ENCODE data around the gene CISTR.
A peak's percentile ranks its signal among the peaks of the same experiment; 100 is the strongest.
"Not testable (repeated sequence)": the region's sequence is repeated elsewhere in the genome, so short reads cannot be mapped to it uniquely, and the experiment has no call there.

Gene CISTR

DNA sequence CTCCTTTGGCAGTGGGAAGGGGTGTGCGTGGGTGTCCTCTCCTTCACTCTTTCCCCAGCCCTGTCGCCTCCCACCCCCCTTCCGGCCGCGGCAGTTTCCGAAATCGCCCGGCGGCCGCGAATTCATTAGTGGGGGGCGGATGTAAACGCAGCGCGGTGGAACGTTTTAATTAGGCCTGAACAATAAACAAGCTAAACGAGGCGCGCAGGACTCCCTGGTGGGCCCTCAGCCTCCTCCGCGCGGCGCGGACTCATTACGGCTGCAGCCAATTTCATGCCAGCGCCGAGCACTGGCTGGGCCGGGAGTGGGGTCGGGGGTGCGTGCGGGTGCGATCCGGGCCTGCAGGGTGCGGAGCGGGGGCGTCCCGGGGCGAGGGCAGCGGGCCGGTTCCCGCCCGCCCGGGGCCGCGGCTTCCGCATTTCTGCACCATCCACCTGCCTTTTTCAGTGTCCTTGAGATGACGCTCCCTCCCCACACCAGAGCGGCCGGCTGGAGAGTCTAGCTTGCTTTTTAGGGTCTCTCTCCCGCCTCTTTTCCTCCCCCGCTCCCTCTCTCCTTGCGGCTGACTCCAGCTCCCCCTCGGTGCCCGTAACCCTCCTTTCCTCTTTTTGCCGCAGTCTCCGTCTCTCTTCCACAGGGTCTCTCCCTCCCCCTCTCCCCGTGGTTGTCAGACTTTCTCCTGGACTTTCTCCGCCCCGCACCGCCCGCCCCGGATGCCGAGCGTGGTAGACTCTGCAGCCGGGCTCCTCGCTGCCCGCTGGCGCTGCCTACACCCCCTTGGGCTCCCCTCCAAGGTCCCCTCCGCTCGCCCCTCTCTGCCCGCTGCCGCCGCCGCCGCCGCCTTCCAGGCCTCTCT, at the start of gene CISTR:
Gene CISTR, minus strand, starts transcription at position 644 of the 856 bp plus-strand sequence.
- DNase-seq: peak; percentile 35

DNA sequence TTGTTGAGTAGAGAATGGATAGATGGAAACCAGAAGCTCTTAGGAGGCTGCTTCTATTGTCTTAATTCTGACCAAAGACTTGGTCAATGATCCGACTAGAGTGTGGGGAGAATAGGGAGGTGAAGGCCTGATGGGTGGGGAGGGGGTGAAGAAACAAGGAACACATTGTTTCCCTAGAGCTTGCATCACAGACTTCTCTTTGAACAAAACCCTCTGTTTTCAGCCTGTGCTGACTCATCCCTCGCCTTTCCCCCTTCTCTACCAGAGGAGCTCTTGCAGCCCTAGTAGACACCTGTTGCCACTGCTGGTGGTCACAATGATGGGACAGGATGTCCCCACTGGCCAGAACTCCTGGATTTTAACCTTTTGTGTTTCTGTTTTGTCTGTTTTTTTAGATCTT, 46.8 kb upstream of the CISTR start:
- no peak for DNase-seq

DNA sequence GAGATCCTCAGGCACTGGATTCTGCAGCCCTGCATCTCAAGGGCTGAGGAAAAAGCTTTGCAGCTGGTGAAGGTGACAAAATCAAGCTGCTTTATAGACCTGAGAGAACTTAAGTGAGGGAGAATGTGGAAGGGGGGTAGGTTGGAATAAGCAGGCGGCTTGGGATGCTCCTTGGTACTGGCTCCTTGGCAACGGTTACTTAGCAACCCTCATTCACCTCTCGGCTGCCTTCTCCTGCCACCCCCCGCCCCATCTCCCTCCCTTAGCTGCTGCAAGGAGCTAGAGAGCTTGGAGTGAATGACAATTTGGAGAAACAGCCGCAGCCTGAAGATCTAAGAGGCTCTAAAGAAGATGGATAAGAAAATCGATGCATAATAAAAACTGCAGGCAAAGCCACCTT, 44.1 kb upstream of the CISTR start:
- DNase-seq: no peak

DNA sequence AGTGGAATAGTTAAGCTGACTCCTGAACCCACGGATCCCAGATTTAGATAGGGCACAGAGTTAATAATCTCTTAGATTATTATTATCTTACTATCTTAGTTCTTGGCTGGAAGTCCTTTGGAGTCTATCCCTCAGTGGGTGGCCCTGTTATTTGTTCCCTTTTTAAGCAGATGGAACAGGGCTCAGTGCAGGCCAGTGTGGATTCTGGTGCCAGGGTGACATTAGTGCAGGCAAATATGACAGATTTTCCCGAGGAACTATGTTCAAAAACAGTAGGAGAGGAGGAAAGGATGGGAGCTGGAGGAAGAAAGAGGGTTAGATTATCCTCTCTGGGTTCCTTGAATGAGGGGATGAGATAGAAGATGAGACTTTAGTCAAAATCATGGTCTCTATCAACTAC, 41.4 kb upstream of the CISTR start:
- no peak for DNase-seq

DNA sequence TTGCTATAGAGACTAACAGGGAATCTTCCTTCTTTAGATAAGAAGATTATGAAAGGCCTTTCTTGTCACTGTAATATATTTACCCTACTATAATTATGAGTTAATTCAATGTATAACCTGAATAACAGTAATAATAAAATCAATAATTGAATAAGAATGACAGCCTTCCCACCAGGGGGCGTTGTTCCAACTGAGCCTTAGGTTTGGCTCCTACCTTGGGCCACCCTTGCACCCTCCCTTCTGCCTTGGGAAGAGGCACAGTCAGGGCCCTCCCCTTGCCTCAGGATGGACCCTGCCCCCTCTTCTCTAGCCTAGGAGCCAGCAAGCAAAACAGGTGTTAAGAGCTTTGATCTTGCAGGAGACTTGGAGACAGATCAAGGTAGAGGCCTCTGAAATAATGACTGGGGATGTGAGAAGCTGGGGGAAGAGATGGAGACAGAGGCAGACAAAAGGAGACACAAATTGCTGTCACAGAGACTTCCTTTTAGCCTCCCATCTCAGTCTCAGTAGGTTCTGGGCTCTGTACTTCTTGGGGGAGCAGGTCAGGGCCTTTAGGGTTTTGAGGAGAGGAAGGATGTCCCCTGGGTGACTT, 40.1 kb upstream of the CISTR start:
- peak; percentile 40 for DNase-seq

DNA sequence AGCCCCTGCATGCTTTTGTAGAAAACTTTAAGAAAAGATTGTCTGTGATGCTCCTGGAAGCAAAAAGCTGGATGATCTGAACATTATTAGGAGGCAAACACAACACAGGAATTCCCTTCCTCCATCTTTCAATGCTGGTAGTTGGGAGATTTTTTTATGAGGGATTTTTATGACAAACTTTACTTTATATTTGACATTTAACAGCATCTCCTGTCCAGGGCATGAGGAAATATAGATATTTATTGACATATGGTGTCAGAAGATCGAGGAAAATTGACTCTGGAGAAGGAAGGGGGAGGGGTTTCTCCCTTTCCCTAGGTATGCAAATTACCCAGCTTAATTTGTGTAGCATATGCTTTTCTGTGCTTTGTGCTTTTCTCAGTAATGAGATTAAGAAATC, 37.8 kb upstream of the CISTR start:
- DNase-seq: no peak

DNA sequence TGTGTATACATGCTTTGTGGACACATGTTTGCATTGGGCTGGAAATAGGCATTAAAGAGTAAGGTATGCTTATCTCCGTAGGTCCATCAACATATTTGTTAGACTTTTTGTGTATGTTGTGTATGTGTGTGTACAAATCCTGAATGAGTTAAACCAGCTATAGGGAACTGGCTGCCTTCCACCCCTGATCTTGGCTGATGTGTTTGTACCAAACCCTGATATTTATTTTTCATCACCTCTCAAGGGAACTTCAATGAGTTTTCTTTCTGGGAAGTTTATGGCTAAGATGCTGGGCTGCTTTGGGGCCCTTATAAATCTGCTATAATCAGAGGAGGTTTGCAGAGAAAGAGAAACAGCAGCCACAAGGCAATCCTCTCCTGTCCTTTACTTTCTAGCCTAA, 37.1 kb upstream of the CISTR start:
- no peak for DNase-seq

DNA sequence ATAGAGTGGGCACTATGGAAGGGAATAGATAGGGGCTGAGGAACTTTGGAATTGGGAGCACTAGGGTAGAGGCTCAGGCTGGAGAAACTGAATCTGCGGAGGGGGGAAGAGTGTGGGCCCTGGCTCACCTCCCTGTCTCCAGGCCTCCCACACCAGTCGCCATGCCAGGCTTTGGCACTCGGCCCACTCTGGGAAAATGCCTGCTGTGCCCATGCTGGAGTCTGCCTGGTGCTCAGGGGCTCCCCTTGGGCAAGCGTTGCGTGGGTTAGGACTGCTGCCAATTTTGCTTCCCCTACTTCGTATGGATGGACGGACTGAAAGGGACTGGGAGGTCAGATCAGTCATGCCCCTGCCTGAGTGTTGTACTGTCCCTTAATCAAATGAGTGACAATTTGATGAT, 34.6 kb upstream of the CISTR start:
- no peak for DNase-seq

DNA sequence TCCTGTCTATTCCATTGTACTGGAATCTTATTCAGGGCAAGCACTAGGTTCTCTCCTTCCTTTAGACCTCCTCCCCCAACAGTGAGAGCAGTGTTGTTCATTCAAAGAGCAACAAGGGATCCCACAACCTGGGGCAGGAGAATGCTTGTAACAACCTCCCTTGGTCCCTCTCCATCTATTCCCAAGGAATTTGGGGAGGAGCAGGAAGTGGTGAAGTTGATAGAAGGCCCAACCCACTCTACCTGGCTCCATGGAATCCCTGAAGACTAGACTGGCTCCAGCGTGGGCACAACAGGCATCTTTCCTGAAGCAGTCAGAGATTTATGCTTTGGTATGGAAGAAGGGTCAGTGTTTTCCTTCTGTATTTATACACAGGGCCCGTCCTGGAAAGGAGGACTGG, 33.4 kb upstream of the CISTR start:
- DNase-seq: no peak

DNA sequence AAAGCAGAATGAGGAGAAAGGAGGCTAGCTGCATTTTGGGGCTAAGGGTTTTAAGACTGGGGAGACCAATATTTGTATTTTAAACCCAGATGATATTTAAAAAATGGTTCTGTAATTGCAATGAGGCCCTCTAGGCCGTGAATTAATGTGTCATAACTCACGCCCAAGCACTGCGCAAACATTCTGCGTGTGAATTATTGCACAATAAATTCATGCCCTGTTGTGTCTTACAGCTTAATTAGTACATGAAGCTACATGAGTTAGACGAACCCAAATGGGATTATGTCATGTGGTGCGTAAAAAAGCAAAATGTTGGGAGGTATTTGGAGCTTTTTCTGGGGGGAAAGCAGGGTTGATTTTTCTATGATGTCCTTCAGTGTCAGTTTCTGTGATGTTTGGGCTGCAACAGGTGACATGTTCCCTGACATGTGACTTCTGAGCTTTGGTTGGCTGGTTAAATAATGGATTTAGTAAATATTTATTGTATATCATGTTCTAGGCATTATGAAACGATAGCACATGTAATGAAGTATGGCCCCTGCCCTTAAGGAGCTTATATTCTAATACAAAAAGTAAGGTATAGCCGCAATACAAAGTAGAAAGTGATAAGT, 30.4 kb upstream of the CISTR start:
- no peak for DNase-seq

DNA sequence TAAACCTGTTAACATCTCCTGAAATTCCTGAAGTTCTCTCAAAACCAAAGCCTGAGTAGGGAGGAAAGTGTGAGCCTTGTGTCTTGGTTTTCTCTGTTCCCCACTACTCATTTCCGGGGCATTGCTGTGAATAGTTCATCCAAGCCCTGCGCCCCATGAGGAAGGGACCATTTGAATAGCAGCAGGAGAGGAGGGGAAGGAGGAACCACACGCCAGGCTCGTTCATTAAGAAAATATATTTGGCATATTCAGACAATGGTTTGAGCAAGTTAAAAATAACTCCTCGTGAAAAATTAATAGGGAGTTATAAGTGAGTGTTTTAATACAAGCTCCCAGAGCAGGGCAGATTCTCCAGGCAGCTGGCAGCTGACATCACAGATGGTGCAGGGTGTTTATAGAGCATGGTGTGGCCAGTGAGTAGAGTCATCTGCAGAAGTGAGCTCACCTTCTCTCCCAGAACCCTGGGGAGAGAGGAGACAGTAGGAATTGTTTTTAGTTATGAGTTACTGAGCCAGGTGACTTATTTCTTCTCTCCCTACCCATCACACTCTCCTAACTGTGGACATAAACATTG, 29.5 kb upstream of the CISTR start:
- DNase-seq: no peak

DNA sequence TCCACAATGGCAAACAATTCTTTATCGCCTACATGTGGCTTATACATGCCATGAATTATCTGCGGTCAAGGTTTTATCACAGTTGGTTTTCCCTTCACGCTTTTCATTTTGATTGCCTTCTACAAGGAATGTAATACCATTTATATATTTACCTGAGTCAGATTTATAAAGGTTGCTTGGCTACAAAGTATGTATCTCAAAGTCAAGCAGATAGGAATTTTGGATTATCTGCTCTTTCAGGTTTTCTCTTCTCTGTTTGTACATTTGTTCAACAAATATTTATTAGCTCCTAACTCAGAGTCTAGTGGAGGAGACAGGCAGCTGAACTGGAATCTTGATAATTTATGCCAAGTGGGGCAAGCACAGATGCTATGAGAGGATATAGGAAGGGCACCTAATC, 28.5 kb upstream of the CISTR start:
- no peak for DNase-seq

DNA sequence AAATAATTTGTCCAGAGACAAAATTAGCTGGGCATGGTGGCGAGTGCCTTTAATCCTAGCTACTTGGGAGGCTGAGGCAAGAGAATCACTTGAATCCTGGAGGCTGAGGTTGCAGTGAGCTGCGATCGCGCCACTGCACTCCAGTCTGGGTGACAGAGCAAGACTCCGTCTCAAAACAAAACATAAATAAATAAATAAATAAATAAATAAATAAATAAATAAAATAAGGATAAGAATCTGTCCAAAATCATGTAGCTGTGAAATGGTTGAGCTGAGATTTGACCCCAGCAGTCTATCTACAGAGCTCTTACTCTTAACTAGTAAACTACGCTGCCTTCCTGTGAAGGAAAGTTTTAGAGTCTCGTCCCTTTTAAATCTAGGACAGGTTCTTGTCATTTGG, 27.9 kb upstream of the CISTR start:
- not testable (repeated sequence) for DNase-seq

DNA sequence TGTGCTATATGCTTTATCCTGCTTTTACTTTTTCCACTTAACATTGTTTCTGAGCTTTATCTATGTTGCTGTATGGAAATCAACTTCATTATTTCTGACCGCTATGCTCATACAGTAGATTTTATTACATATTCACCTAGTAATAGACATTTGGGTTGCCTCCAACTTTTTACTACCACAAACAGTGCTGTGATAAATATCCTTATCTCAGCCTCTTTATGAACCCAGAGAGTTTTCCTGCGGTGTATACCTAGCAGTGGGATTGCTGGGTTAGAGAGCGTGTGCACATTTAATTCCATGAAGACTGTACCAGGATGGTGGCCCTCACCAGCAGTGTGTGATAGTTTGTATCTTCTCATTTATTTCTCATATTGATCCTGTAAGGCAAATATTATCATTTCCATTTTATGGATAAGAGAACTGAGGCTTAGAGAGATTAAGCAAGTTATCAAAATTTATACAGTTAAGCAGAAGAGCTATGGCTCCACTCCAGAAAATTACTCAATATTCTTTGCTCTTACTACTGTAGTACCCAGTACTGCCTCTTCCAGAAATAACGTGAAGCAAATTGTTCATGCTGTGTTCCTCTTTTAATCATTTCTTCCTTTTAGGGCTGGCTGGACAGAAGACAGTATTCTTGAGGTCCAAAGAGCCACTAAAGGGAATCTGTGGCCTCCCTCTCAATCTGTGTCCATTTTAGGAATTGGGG, 26.3 kb upstream of the CISTR start:
- DNase-seq: no peak

DNA sequence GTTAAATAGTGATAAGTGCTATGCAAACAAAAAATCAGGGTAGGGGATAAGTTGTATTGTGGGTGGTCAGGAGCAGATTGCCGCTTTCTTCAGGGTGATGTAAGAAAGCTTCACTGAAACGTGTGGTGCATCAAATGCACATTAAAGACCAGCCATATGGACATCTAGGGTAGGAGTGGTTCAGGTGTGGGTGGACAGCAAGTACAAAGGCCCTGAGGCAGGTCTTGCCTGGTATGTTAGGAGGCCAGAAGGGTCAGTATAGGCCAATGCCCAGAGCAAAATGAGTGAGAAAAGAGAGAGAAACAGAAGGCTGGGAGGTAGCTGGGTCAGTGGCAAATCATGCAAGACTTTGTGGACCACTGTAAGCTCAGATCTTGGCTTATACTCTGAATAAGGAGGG, 25.6 kb upstream of the CISTR start:
- DNase-seq: no peak

DNA sequence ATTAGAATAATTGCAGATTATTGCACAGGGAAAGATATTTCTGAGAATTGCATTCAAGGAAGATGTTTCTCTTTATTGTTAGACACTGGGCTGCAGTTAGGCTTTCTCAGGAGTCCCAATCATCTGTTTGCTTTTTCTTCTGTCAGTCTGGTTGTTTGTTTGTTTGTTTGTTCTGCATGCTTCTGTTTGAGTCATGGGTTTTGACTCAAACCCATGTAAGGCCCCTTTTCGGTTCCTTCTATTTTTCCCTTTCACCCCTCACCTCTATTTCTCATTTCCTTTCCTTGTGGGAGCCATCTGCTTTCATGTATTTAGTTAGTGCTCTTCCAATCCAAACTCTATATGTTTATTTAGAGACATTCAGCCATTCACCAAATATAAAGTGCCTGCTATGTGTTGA, 25.1 kb upstream of the CISTR start:
- no peak for DNase-seq

DNA sequence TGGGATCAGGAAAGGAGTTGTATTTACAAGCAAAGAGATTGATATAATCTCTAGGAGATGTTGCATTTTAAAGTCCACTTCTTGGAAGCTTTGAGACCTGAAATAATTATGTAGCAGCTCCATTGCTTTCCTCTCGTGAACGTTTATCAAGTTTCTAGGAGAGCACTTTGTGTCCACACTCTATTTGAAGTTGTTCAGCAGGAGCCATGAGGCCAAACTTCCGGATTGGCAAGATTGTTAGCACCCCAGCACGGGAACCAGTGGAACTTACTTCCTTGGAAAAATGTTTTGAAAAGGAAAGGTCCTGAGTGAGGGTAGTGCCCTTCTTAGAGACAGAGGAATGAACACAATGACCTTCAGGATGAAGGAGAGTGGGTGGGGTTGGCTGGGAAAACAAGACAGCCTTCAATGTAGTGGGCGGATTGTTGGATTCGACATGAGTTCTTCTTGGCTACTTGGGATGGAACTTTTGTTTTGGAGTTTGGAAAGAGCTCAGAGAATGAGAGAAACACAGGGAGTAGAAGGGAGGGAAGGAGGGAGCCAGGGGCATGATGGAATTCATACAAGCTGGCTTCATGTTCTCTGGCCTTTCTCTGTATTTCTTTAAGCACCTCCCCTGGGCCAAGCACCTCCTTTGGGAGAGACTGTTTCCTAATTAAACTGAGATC, 23.8 kb upstream of the CISTR start:
- DNase-seq: no peak

DNA sequence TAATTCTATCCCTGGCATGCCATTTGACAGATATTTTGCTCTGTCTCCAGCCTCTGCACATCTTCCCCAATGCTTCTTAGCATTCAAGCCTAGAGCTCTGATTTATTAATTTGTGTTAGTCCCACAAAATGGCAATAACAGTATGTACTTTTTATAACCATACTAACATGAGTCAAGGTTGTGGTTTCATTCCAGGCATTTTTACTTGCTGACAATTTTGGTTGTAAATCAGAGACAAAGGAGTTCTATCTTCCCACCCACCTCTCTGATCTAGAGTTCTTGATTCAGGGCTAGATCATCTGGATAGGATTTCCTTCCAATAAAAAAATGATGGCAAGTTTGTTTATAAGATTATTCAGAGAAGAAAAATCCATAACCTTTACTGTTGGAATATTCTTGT, 18.5 kb upstream of the CISTR start:
- no peak for DNase-seq

DNA sequence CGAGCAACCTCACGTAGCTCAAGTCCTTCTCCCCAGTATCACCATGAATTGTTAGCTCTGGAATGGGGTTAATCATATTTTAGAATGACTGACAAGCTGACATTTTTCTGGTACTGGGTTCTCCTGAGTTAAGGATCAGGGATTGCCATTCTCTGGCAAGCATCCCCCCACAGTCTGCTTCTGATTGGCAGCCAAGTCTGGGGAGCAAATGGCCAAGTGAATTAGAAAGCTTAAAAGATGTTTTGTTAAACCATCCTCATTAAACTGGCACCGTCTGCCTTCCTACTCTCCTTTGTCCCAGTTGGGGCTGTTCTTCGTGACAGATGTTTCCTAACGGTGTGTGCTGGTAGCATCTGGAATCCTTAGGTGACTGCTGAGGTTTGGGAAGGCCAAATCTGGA, 17.2 kb upstream of the CISTR start:
- DNase-seq: no peak

DNA sequence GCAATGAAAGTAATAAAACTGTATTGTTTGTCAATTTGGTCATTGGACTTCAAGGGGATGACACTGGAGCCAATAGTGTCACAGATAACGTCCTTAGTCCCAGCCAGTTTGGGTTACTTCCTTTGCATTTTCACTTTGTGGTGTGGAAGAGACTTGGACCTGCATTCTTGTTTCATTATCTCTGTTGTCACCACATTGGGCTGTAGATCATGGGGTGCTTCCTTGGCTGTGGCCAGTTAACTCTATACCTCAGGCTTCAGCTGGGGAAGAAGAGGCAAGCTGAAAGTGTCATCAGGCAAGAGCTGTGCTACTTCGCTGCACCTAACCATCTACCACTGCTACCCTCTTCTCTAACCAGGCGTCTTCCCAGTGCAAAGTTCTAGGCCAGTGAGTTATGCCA, 15.1 kb upstream of the CISTR start:
- DNase-seq: no peak

DNA sequence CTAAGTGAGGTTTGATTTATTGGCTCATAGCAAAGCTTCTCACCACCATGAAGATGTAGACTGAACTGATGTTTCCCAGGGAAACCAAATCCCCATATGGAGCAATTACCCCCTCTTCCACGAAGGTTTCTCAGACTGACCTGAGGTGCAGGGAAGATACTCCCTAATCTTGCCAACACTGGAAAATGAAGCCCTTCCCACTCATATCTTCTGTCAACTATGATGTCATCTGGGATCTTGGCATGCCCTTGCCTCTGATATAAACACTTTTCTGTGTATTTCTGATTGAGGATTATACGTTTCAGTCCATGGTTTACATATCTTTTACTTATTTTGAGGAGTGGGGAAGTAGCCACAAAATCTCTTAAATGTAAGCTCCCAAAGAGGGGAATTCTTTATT, 14.1 kb upstream of the CISTR start:
- no peak for DNase-seq

DNA sequence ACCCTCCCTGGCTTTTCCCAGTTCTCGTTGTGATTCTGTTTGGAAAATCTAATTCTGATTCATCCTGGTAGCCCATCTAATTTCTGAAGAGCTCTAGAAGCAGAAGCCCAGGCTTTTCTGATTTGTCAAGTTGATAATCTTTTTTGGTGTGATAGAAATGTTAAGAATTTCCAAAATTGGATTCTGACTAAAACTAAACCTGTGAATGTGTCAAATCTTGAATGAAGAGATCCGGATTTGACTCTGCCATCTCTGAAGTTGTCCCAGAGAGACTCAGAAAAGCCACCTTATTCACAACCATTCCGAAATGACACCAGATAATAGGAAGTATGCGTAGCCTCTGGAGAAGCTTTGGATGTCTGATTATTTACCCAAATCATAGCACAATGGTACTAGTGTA, 12.8 kb upstream of the CISTR start:
- no peak for DNase-seq

DNA sequence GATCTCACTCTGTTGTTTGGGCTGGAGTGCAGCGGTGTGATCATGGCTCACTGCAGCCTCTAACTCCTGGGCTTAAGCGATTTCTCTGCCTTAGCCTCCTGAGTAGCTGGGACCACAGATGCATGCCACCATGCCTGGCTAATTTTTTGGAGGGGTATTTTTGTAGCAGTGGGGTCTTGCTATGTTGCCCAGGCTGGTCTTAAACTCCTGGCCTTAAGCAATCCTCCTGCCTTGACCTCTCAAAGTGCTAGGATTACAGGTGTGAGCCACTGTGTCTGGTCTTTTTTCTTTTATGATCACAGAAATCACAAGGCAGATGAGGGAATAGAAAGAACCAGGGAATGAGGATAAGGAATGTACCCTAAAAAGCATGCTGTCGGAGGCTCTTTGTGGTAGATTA, 11.0 kb upstream of the CISTR start:
- DNase-seq: not testable (repeated sequence)

Data from CD4-positive, alpha-beta T cell treated with Interleukin-10 for 1 hour (primary cell).